Myocyte (in vitro differentiated cells): ENCODE results near the gene PRCC. TPM values are rescaled to one million over a fixed set of nuclear protein-coding genes. Genes with fewer than 3 reads are reported as not detected.
A peak's percentile ranks its signal among the peaks of the same experiment; 100 is the strongest.

Experiments
- DNase-seq: peaks from one replicate; pipeline ENCODE4 v3.0.0-alpha.2; 2012; ENCODE audit warnings: low read depth
- total RNA-seq: library from RNA; depleted of rRNA; stranded (reverse); fragments of >200 nt; gene quantifications from 2 replicates; pipeline ENCODE4 v1.2.3, GENCODE V29; 2014

PRCC gene
- total RNA-seq, 1 donor from 2014 or later = 52.6 TPM

DNA sequence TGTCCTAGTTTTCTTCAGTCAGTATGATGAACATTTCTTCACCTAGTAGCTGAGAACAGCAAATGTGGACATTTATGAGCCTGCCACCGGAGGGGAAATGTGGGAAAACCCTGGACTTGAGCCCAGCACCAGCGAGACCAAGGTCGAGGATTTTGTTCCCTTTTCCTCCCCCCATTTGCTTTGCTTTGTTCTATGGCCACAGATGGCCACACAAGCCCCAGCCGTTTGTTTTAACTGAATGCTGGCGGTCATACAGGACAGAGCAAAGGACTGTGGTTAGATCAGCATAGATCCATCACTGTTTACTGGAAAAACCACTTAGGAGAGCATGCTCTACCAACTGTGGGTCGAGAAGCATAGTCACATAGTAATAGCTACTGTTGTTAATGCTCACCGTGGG is 28.5 kb downstream of the PRCC start:
- DNase-seq = peak; percentile 27

DNA sequence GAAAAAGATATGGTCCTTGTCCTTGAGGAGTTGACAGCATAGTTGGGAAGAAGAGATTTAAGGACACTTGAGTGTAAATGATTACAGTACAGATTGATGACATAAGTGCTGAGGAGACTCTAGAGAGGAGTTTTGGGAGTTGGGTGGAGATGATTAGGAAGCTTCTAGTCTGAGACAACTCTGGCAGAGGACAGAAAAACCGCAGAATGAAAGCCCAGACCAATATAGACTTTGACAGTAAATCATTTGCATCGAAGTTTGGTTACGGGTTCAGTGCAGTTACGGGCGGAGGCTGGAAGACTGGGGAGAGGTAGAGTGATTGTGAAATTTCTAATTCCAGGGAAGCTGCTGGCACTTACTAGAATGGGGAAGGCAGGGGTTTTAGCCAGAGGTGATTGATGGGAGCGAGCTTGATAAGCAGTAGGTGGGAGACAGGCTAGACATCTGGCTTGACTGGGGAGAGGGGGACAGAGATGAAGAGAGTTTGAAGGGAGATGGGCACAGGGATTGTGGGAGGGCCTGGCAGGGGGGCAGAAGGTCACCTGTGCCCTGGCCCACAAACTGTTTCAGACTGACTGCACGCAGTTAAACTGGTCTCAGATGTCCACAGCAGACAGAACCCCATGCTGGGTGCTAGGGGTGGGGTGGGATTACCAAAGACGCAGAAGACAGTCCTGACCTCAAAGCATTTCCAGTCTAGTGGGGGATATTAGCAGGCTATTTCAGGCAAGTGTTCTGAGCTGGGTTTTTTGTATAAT is 29.2 kb downstream of the PRCC start:
- DNase-seq = no peak

DNA sequence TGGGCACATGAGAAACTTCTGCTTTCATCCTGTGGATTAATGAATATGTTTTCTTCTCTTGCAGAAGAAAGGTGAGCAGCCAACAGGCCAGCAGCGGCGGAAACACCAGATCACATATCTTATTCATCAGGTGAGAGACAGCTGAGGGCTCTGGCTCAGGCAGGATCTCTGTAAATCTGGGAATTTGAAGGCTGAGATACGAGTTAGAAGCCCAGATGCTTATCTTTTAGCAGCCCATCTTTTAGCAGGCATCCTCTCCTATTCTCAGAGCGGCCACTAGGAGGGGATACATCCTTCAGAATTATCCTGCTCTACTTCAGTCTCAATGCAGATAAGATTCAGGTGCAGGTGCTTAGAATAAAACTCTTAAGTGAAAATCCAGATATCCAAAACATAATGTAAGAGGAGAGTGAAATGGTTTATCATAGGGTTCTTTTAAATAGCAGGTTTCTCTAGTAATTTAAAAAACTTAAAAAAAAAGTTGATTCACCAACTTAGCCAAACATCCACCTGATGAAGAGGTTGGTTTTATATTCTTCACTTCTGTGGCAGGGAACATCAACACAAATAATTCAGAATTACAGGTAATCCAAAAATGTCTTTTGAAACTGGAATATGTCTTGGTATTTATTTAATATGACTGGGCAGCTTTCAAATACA is 30.0 kb downstream of the PRCC start:
- peak; percentile 70 for DNase-seq

DNA sequence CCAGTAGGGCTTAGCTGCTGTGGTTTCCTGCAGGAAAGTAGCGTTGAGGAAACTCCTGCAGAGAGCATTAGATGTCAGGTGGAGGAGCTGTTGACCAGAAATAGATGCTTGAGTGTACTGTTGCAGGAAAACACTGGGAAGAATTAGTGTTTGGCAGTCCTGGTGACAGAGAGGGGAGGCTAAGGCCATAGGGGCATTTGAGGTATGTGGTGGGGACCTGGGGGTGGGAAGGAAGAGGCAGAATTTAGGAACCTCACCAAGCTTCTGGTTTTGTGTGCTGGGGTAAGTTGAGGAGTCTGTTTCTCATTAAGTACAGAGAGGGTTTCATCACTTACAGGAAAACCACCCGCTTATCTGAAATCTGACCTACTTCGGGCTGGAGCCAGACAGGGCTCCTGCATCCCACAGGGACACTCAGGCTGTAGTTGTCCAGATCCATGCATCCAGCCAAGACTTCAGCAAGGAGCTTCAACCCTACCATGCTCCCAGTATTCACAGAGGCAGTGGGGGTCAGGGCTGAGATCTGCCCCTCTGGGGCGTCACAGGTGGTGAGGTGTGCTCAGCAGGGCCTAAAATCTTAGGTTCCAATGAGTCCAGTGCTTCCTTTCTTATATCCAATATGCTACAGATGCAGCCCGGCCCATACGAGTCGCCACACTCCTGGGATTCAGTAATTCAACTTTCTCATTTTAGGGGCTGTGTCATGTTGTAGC is 34.2 kb downstream of the PRCC start:
- no peak for DNase-seq

DNA sequence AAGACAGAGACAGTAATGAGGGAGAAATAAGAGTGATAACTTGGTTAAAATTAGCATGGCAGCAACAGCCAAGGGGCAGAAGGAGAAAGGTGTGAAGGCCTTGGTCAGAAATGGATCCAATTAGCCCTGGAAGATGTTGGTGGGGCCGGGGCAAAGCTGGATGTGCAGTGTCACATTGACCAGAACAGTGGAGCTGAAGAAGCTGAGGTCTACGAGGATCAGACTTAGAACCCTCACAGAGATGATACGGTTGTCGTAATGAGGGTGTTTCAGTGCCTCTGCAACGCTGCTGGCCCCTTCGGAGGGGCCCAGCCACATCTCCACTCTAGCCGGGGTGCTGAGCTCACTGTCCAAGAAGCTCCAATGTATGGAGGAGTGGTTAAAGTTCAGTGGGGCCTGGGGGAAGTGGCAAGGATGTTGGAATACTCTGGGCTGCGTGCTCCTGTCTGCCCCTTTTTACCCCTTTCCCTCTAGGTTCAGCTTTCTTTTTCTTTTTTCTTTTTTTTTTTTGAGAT is 35.1 kb downstream of the PRCC start:
- no peak for DNase-seq

DNA sequence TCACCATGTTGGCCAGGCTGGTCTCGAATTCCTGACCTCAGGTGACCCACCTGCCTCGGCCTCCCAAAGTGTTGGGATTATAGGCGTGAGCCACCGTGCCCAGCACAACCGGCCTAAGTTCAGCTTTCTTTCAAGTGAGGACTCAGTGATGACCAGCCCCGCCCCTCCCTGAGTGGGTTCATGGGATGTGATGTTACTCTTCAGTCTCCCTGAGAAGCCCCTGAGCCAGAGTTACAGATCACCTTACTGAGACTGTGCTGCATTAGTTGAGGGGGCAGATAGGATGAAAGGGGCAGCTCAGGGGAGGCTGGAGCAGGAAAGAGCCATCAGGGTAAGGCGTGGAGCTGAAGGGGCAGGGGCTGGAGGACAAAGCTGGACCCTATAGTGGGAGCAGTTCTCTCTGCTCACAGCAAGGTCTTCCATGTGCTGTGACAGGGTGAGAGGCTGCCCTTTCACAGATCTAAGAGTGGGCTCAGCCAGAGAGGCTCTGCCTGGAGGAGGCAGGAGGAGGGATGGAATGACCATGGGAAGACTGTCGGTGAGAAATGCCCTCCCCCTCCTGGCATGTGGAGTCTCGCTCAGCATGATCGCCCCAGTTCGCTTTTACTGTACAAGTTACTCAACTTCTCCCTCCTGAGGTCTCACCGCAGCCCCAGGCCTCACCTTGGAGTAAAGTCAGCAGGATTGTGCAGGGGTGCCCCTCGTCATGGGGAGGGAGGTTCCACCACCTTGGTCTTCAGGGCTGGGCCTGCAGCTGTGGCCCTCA is 35.9 kb downstream of the PRCC start:
- DNase-seq = no peak

DNA sequence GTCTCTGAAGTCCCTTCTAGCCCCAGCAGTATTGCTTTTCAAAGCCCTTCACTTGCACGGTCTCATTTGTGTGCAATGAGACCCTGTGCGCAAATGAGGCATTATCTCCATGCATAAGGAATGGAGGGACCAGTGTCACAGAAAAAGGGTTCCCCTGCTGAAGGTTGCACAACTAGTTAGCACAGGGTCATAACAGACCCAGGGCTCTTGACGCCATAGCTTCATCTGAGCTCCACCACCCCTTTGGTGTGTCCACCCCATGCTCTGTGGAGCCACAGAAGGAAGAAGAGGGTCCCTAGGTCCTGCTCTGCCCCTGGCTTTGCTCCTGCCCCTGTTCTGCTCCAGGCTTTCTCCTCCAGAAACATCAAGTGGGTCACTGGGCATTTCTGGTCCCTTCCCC is 36.7 kb downstream of the PRCC start:
- no peak for DNase-seq

DNA sequence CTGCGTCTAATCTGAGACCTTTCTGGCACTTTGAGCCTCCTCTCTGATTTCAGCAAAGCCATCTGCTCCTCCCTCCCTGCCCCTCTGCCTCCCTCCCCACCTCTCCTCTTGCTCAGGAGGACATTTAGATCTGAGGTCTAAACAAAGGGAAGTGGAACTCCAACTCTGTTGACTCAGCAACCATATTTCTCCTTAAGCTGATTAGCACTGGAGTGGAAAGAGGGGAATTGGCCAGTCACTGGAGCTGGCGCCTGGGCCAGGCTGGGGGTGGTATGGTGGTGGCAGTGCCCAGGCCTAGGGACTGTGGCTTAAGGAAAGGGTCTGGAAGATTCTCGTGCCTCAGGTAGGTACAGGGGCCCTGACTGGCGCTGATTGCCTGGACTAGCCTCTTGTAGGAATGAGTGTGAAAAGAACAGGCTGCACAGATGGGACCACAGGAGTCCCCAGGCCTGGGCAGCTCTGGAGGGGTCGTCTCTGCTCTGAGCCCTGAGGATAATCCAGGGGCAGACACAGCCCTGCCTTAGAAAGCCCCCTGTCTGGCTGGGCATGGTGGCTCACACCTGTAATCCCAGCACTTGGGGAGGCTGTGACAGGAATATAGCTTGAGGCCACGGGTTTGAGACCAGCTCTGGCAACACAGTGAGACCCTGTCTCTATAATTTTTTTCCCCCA is 37.4 kb downstream of the PRCC start:
- DNase-seq = no peak

DNA sequence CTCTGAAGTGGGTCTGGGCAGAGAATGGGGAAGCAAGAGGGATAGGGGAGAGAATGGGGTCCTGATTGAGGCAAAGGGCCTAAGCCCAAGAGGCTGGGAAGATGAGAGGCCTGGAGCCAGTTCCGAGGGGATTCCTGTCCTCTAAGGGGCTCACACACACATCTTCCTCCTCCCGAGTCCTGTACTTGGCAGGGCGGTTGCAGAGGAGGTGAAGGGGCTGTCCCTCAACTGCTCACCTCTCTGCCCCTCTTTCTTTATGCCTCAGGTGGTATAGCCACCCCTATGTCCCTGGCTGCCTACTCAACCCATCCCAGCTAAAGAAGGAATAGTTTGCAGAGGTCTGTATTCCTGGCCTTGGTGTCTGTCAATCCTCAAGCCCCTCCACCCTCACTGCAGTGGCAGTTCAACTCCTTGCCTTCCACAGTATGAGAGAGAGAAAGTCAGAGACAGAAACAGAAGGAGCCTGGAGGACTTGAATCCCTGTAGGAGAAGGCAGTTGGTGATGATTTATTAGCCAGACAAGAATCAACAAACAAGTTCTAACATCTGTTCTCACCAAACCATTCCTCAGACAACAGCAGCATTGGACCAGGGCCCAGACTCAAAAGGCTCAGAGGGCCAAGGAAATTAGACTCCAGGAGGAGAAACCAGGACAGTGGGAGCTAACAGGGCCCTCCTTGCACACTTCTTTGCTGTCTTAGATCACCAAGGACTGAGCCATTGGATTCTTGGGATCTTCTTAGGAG is 38.6 kb downstream of the PRCC start:
- peak; percentile 82 for DNase-seq

DNA sequence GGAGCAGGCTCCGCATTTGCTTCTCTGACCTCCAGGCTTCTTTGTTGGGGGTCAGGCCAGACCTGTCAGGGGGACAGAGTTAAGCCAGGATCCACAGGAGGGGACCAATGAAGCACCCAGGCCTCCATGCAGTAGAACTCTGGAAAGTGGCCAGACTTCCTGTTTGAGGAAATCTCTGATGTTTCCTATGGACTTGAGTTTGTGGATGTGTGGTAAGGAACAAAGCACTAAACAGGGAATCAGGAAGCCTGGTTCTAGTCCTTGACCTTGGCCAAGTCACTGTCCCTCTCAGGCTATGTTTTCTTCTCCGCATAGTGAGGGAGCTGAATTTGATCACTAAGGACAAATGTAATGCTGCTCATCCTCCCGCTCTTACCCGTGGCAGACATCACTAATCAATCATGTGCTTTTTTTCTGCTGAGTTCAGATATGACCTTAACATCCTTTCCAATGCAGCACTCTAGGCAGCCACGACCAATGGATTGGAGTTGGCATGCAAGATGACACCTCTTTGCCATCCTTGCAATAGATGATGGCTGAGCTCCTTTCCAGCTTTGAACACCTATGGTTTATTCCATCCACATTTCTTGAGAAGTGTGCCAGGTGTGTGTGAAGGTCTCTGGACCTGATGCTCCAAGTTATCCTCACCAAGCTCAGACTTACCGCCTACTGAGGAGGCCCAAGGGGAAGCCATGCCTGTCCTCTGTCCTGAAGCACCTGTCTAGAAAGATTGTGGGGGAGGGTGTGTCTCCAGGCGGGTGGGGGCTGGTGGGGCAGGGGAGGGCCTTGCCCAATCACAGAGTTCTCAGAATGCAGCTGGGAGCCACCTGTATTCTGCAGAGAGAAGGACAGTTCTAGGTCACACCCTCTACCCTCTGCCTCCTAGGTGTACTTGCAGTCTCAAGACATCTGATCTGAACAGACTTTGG is 39.4 kb downstream of the PRCC start:
- no peak for DNase-seq

DNA sequence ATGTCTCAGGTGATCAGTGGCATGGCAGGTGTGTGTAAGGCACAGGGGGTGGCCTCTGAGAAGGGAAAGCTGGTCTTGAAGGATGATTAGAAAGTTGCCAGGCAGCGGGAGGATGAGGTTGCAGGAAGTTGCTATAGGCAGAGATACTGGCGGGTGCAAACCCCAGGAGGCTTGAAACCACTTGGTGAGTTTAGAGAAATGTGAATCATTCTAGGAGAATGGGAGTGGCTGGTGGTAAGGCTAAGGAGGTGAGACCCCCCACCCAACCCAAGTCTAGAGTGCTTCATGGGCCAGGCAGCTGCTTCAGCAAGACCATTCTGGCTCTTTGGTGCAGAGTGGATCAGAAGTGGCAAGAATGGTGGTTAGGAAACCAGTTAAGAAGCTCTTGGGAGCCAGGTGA is 40.3 kb downstream of the PRCC start:
- no peak for DNase-seq

DNA sequence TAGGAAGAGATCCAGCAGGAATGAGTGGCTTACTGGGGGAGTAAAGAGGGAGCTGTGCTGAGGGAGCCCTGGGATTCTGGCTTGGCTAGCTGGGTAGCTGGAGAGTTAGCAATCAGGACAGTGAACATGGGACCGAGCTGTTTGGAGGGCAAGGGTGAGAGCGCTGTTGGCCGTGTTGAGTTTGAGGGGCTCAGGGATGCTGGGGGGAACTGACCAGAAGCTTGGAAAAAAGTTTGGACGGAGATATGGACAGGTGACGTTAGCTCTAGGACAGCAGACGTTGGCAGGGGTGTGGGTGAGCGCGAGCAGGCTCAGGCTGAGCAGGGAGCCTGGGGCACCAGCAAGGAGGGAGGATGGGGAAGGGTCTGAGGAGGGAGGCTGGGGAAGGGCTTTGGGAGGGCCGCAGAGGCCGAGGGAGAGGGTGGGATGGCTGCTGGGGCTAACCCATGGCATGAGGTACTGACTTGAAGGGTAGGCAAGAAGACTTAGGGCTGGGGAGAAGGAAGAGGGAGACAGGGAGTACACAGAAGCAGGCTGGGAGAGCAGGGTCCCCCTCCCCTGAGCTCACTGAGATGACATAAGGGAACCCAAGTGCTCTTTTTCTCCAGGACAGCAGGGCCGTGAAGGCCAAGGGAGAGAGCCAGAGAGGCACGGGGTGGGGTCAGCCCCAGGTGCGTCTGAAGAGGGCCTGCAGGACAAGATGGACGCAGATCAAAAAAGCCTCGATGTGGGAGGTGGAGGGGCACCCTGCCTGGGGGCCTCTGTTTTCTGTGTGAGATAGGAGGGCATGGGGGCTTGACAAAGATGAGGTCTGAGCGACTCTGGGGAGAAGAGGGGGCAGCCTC is 41.1 kb downstream of the PRCC start:
- DNase-seq = no peak

DNA sequence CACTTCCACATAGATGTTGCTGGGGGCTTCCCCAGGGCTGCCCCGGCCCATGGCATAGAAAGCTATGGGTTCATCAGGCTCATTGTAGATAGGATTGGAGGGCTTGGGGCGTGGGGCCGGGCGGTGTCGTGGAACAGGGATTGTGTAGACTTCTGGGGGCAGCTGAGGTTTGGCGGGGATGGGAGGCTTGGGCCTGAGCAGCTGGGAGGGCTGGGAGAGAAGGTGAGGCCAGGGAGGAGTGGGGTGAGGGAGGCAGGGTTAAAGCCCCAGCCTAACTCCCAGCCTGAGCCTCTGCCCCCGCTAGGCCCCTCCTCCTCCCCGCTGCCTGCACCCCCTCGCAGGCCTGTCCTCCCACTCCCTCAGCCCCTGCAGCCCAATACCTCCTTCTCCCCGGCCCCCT is 41.9 kb downstream of the PRCC start:
- DNase-seq = no peak

DNA sequence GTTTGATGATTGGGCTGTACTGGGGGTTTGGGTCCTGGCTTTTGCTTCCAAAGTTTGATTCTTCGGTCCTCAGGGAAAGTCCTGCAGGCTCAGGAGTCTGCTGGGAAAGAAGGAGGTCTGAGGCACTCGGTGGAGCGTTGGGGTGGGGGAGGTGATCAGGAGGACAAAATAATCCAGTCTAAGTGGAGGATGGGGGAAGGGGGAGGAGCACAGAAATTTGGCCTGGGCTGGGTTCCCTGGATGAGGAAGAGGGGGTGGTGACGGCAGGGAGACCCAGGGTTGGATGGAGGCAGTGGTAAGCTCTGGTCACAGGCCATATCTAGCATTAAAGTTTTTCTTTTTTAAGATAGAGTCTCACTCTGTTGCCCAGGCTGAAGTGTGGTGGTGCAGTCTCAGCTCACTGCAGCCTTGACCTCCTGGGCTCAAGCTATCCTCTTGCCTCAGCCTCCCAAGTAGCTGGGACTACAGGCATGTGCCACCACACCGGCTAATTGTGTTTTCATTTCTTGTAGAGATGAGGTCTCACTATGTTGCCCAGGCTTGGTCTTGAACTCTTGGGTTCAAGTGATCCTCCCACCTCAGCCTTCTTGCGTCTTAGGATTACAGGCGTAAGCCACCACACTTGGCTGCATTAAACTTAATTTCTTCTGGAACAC is 42.5 kb downstream of the PRCC start:
- DNase-seq = no peak

DNA sequence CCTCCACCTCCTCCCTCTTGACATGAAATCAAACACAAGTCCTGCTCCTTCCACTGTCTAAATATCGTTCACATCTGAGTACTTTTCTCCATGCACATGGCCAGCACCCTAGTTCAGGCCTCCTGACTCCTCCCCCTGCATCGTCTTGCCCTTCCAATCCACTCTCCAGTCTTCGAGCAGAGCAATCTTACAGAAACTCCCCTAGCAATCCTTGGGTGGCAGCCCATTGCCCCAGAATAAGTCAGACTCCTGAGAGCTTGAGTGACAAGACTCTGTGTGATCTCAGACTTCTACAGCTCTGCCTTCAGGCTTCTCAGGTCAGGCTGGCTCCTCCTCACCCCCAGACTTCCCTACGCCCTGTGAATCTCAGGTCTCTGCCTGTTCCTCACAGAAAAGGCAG is 43.8 kb downstream of the PRCC start:
- no peak for DNase-seq

DNA sequence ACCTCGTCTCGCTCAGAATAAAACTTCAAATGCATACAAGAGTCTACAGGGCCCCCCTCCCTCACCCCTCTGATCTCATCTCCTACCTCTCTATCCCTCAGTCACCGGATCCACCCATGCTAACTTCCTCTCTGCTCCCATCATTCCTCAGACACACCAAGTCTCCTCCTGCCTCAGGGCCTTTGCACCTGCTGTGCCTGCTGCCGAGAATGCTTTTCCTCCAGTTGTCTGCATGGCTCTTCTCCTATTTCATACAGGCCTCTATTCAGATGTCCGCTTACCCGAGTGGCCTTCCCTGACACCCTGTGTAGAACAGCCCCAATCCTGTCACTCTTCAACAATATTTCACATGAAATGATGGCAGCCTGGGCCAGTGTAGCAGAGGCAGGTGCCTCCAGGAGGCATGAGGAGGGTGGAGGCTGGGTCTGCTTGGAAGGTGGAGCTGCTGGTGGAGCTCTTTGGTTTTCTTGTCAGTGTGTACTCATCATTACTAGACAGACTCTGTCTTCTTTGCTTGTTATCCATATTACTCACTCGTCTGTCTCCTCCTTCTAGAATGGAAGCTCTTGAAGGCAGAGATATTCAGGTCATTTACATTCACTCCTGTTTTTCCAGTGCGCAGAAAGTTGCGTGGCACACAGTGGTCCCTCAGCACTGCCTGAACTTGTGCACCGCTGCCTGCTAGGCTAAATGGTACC is 45.1 kb downstream of the PRCC start:
- DNase-seq = no peak

DNA sequence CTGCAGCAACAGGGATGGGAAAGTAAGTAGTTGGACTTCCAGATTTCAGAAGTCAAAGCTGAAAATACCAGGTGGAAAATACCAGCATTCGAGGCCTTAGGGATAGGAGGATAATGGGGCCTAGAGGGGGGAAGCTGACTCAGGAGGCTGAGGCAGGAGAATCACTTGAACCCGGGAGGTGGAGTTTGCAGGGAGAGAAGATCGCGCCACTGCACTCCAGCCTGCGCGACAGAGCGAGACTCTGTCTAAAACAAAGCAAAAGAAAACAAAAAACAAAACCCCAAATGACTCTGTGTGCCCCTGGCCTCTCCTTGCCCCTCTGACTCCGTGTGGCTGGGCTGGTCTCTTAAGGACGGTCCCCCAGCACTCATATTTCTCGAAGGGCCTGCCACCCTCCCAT is 46.0 kb downstream of the PRCC start:
- no peak for DNase-seq
